Limb (tissue), 2 donors: ENCODE measurements around the gene LRRC72.
"Not testable (repeated sequence)": the region's sequence is repeated elsewhere in the genome, so short reads cannot be mapped to it uniquely, and the experiment has no call there.

ENCODE experiments used
- DNase-seq, 2 donors: peaks; one replicate each; pipeline ENCODE4 v3.0.0-alpha.2; 2016; ENCODE audit errors: extremely low spot score in 2 of 2

LRRC72 gene

GRCh38 chr7:16526742-16527540, at the start of gene LRRC72:
TSS of gene LRRC72 (plus strand) at chr7:16526825. CDS start at chr7:16526953, 128 bp downstream.
- DNase-seq, result no peak

GRCh38 chr7:16479161-16479560, 47.5 kb upstream of the LRRC72 start:
- DNase-seq, result no peak

- DNase-seq, result no peak
Observed at GRCh38 chr7:16479591-16479990, 47.0 kb upstream of the LRRC72 start.

- no peak for DNase-seq
Observed at GRCh38 chr7:16484453-16485158, 42.0 kb upstream of the LRRC72 start.

- DNase-seq, result no peak
Observed at GRCh38 chr7:16491148-16491547, 35.5 kb upstream of the LRRC72 start.

- no peak for DNase-seq
Observed at GRCh38 chr7:16492513-16493062, 34.0 kb upstream of the LRRC72 start.

- DNase-seq, result no peak
Observed at GRCh38 chr7:16493266-16493665, 33.4 kb upstream of the LRRC72 start.

GRCh38 chr7:16494551-16494950, 32.1 kb upstream of the LRRC72 start:
- DNase-seq, result no peak

- DNase-seq, result no peak
Observed at GRCh38 chr7:16494955-16495719, 31.5 kb upstream of the LRRC72 start.

GRCh38 chr7:16498122-16498521, 28.5 kb upstream of the LRRC72 start:
- no peak for DNase-seq

- no peak for DNase-seq
Observed at GRCh38 chr7:16502303-16502702, 24.3 kb upstream of the LRRC72 start.

- no peak for DNase-seq
Observed at GRCh38 chr7:16504019-16504418, 22.6 kb upstream of the LRRC72 start.

GRCh38 chr7:16506422-16506821, 20.2 kb upstream of the LRRC72 start:
- DNase-seq, result not testable (repeated sequence)

GRCh38 chr7:16509829-16510228, 16.8 kb upstream of the LRRC72 start:
- no peak for DNase-seq

GRCh38 chr7:16511314-16511713, 15.3 kb upstream of the LRRC72 start:
- DNase-seq, result no peak

- DNase-seq, result no peak
Observed at GRCh38 chr7:16512097-16512496, 14.5 kb upstream of the LRRC72 start.

- DNase-seq, result no peak
Observed at GRCh38 chr7:16514271-16514670, 12.4 kb upstream of the LRRC72 start.

- no peak for DNase-seq
Observed at GRCh38 chr7:16514729-16515128, 11.9 kb upstream of the LRRC72 start.

GRCh38 chr7:16515785-16516685, 10.6 kb upstream of the LRRC72 start:
- DNase-seq, result no peak

- DNase-seq, result not testable (repeated sequence)
Observed at GRCh38 chr7:16519985-16520384, 6.6 kb upstream of the LRRC72 start.

GRCh38 chr7:16524332-16524731, 2.3 kb upstream of the LRRC72 start:
- DNase-seq, result no peak
